ENCODE data around the gene ADCY2. TPM values are rescaled to one million over a fixed set of nuclear protein-coding genes. Genes with fewer than 3 reads are reported as not detected.

ADCY2 gene
- total RNA-seq, 1 experiment from 2014 or later, result not detected

DNA sequence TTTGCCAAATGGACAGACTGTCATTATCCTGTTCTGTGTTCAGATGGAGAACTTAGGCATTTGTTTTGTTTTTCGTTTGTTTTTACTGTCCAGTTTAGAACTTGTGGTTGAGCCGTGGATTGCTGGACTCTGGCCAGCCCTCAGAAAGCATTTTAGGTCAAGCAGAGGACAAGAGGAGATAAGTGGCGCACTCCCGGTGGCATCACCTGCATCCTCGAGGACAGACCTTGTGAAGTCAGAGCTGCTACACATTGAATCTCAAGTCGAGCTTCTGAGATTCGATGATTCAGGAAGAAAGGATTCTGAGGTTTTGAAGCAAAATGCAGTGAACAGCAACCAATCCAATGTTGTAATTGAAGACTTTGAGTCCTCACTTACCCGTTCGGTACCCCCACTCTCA lies 481.9 kb downstream of the ADCY2 start:
- DNase-seq (ENCODE audit: low read depth), result peak; percentile 67

DNA sequence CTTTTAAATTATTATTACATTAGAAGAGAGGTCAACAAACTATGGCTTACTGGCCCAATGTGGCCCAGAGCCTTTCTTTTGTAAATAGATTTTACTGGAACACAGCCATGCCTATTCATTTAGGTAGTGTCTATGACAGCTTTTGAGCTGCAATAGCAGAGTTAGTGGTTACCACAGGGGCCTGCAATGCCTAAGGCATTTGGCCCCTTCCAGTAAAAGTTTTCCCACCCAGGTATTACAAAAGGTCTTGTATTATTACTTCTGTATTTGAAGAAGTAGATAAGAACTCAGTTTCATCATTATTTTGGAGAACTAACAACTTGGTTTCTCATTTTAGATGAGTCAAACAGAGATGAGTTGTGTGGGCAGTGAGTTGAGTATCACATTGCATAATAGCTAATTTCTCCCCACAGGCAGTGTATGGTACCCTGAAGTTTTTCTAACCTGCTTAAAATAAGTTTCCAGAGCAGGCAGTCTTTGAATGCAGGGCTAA lies 482.5 kb downstream of the ADCY2 start:
- in situ Hi-C loops (cut with HindIII; ENCODE audit: low pct_unique_long_range_greater_than_20kb, low sequenced_read_pairs), result no loop called here
- DNase-seq (ENCODE audit: low read depth), result peak; percentile 16

More for the DNA sequence above, 481.9 kb downstream of the ADCY2 start:
- in situ Hi-C loops (cut with HindIII; ENCODE audit: low pct_unique_long_range_greater_than_20kb, low sequenced_read_pairs), result no loop called here

Data from Caki2 (cell line).